Natural killer cell (primary cell): Measurements from ENCODE around the gene PCDHGA10. TPM values are rescaled to one million over a fixed set of nuclear protein-coding genes. Genes with fewer than 3 reads are reported as not detected.
"Not testable (repeated sequence)": the region's sequence is repeated elsewhere in the genome, so short reads cannot be mapped to it uniquely, and the experiment has no call there.

Experiments used
- ATAC-seq, 3 donors: fragments of 150-1000 bp in 2 of 3; fragments of 200-7000 bp in 1 of 3; cut with Tn5 transposase; 1 replicate in 1 of 3; 2 replicates in 2 of 3; pipeline ENCODE4 v1.10.0; 2021; ENCODE audit warnings: mild to moderate bottlenecking in 2 of 3, moderate library complexity in 2 of 3
- DNase-seq, 2 donors: peaks; one replicate each; pipeline versions ENCODE4 v3.0.0 to v3.0.0-alpha.2; 2013 to 2021; ENCODE audit warnings: mixed read lengths in 1 of 2
- H3K27ac ChIP-seq: one replicate; pipeline ENCODE4 v1.5.1; 2013; ENCODE audit warnings: mild to moderate bottlenecking, low read length
- H3K27me3 ChIP-seq: one replicate; pipeline ENCODE4 v1.6.1; 2013; ENCODE audit warnings: low read length; ENCODE audit not compliant: control insufficient read depth, insufficient read depth
- H3K36me3 ChIP-seq: one replicate; pipeline ENCODE4 v1.6.1; 2013; ENCODE audit warnings: low read length; ENCODE audit not compliant: control insufficient read depth, insufficient read depth
- H3K4me1 ChIP-seq: one replicate; pipeline ENCODE4 v1.6.1; 2013; ENCODE audit warnings: low read length; ENCODE audit not compliant: control insufficient read depth, insufficient read depth
- H3K4me3 ChIP-seq: one replicate; pipeline ENCODE4 v1.5.1; 2013; ENCODE audit warnings: low read length
- H3K9me3 ChIP-seq: one replicate; pipeline ENCODE4 v1.6.1; 2013; ENCODE audit warnings: low read length; ENCODE audit not compliant: control insufficient read depth, insufficient read depth
- H3K27ac Mint-ChIP-seq, 2 donors: one replicate each; pipeline ENCODE4 v1.8.0; 2022; ENCODE audit warnings: mild to moderate bottlenecking in 2 of 2, mixed read lengths in 2 of 2, moderate library complexity in 1 of 2
- H3K27me3 Mint-ChIP-seq, 2 donors: one replicate each; pipeline ENCODE4 v1.8.0; 2022; ENCODE audit warnings: low read depth in 2 of 2, mixed read lengths in 2 of 2
- H3K36me3 Mint-ChIP-seq: one replicate; pipeline ENCODE4 v1.8.0; 2022; ENCODE audit warnings: mixed read lengths
- H3K4me1 Mint-ChIP-seq, 2 donors: one replicate each; pipeline ENCODE4 v1.8.0; 2022; ENCODE audit warnings: mixed read lengths in 2 of 2
- H3K4me3 Mint-ChIP-seq: one replicate; pipeline ENCODE4 v1.8.0; 2022; ENCODE audit warnings: mild to moderate bottlenecking, moderate library complexity, mixed read lengths
- H3K9me3 Mint-ChIP-seq, 2 donors: one replicate each; pipeline ENCODE4 v1.8.0; 2022; ENCODE audit warnings: mixed read lengths in 2 of 2
- WGBS: methylation state at CpG from one replicate; pipeline ENCODE4 v1.1.7; 2013; ENCODE audit warnings: missing lambda C conversion rate; ENCODE audit not compliant: insufficient coverage; 5-methylcytosine and 5-hydroxymethylcytosine counted together
- intact Hi-C: fragments of 100-400 bp; cut with micrococcal nuclease; formaldehyde crosslinking; loops from one replicate; pipeline ENCODE4 v1.14.2; 2022
- total RNA-seq, 4 donors: library from RNA; stranded (reverse); fragments of 120-200 nt in 1 of 4; gene quantifications; one replicate each; pipeline versions ENCODE4 v1.2.3 to v1.2.4, GENCODE V29; 2013 to 2022
- TF ChIP-seq, protein P1 (sequence below): fragments of 200-600 bp; IDR thresholded peaks from one replicate; pipeline ENCODE4 v1.8.0; 2022; ENCODE audit warnings: antibody characterized with exemption

Gene PCDHGA10
- total RNA-seq, 3 donors from 2014 or later (not counting 1 experiment from before 2014, with no cell fraction given): 0.61 to 2.6 (median 2.1) TPM

DNA sequence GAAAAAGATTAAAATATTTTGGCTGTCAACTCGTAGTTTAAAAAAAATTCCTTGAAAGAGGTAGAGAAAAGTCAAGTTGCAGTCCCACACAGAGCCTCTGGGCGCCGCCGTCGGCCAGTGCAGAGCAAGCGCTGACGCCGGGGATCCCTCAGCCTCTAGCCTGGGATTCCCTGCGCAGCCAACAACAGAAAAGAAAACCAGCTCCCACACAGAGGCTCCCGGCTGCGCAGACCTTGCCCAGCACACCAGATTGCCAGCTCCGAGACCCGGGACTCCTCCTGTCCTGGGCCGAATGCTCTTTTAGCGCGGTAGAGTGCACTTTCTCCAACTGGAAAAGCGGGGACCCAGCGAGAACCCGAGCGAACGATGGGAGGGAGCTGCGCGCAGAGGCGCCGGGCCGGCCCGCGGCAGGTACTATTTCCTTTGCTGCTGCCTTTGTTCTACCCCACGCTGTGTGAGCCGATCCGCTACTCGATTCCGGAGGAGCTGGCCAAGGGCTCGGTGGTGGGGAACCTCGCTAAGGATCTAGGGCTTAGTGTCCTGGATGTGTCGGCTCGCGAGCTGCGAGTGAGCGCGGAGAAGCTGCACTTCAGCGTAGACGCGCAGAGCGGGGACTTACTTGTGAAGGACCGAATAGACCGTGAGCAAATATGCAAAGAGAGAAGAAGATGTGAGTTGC is 4.8 kb downstream of the PCDHGA10 start, which contains the start of gene PCDHGB7:
TSS of gene PCDHGB7 (plus strand) at position 184 of the 679 bp plus-strand sequence. CDS start at position 367, 183 bp downstream.
- Mint-ChIP-seq H3K4me3 (peak within 1 kb of the TSS; percentile 88), H3K27me3 (peaks cover 68 to 82% of the 10 kb centered on the region in 2 donors), H3K4me1 (peaks cover 30 to 43% of the 10 kb centered on the region in 2 donors), H3K36me3 (peaks cover 25% of the 10 kb centered on the region), H3K27ac (peak within 1 kb of the TSS in 1 of 2 donors; percentile 36)
- H3K27ac ChIP-seq, H3K36me3 ChIP-seq, intact Hi-C loops, H3K4me3 ChIP-seq, H3K9me3 Mint-ChIP-seq: not testable (repeated sequence)
- peak; percentile 78 to 84 (median 81) for ATAC-seq
- Histone ChIP-seq H3K9me3 (peaks cover 35% of the 10 kb centered on the region), H3K4me1 (peaks cover 25% of the 10 kb centered on the region), H3K27me3 (peaks cover 84% of the 10 kb centered on the region)
- TF ChIP-seq, protein P1, sequence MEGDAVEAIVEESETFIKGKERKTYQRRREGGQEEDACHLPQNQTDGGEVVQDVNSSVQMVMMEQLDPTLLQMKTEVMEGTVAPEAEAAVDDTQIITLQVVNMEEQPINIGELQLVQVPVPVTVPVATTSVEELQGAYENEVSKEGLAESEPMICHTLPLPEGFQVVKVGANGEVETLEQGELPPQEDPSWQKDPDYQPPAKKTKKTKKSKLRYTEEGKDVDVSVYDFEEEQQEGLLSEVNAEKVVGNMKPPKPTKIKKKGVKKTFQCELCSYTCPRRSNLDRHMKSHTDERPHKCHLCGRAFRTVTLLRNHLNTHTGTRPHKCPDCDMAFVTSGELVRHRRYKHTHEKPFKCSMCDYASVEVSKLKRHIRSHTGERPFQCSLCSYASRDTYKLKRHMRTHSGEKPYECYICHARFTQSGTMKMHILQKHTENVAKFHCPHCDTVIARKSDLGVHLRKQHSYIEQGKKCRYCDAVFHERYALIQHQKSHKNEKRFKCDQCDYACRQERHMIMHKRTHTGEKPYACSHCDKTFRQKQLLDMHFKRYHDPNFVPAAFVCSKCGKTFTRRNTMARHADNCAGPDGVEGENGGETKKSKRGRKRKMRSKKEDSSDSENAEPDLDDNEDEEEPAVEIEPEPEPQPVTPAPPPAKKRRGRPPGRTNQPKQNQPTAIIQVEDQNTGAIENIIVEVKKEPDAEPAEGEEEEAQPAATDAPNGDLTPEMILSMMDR: peak; percentile 51
- 7% methylated on average over 47 of the region's 47 CpGs for WGBS
- peak in 1 of 2 donors; percentile 59 for DNase-seq

GRCh38 chr5:141419074-141419880 is 6.5 kb downstream of the PCDHGA10 start:
- no peak overlapping the region for H3K27ac ChIP-seq
- no peaks in the 10 kb centered on the region for H3K36me3 ChIP-seq
- H3K4me1 Mint-ChIP-seq: peaks cover 14 to 27% of the 10 kb centered on the region in 2 donors
- H3K4me3 Mint-ChIP-seq: no peak overlapping the region
- H3K4me1 ChIP-seq: peaks cover 15% of the 10 kb centered on the region
- H3K9me3 Mint-ChIP-seq: peaks cover 0 to 5% of the 10 kb centered on the region in 2 donors
- DNase-seq: no peak
- H3K27me3 ChIP-seq: peaks cover 74% of the 10 kb centered on the region
- WGBS: 47% methylated on average over 74 of the region's 74 CpGs
- H3K4me3 ChIP-seq: no peak overlapping the region
- no peak for ATAC-seq
- TF ChIP-seq, protein P1: no peak
- H3K27ac Mint-ChIP-seq: no peak overlapping the region
- intact Hi-C loops: no loop called here
- peaks cover 18% of the 10 kb centered on the region for H3K36me3 Mint-ChIP-seq
- peaks cover 68 to 69% of the 10 kb centered on the region in 2 donors for H3K27me3 Mint-ChIP-seq
- peaks cover 36% of the 10 kb centered on the region for H3K9me3 ChIP-seq

GRCh38 chr5:141420855-141421488 is 8.2 kb downstream of the PCDHGA10 start, which contains the start of gene PCDHGA11:
TSS of gene PCDHGA11 (plus strand) at chr5:141421051. CDS start at chr5:141421228, 177 bp downstream.
- Mint-ChIP-seq H3K9me3 (peaks cover 0 to 5% of the 10 kb centered on the region in 2 donors), H3K27me3 (peaks cover 60% of the 10 kb centered on the region in 2 donors), H3K4me3 (peak within 1 kb of the TSS; percentile 58), H3K36me3 (peaks cover 16% of the 10 kb centered on the region), H3K4me1 (peaks cover 10 to 18% of the 10 kb centered on the region in 2 donors), H3K27ac (no peak within 1 kb of the TSS)
- Histone ChIP-seq H3K9me3 (peaks cover 36% of the 10 kb centered on the region), H3K4me1 (peaks cover 11% of the 10 kb centered on the region), H3K36me3 (no peaks in the 10 kb centered on the region), H3K27me3 (peaks cover 72% of the 10 kb centered on the region), H3K27ac (no peak within 1 kb of the TSS), H3K4me3 (peak within 1 kb of the TSS; percentile 6)
- DNase-seq: peak in 1 of 2 donors; percentile 56
- 9% methylated on average over 41 of the region's 42 CpGs for WGBS
- TF ChIP-seq, protein P1: peak; percentile 56
- intact Hi-C loops: loop anchor here (5.0 kb wide), 1 partner anchor 34 kb away; the partner anchor contains the start of gene PCDHGB4
- peak; percentile 46 to 61 (median 53) for ATAC-seq
